HepG2 (cell line): Measurements from ENCODE around the gene SYVN1.

Experiments used
- NONO ChIP-seq, 2 experiments: fragments of 450-650 bp in 1 of 2; sonication (generic) in 1 of 2; formaldehyde crosslinking in 1 of 2; IDR thresholded peaks in 1 of 2; conservative IDR thresholded peaks in 1 of 2; 2 replicates each; pipeline versions ENCODE4 v1.6.1 to v1.8.0; 2017 to 2022; ENCODE audit warnings: mild to moderate bottlenecking in 1 of 2, missing genetic modification reagents in 1 of 2, moderate library complexity in 1 of 2
- ZBTB20 ChIP-seq: sonication (generic); formaldehyde crosslinking; IDR thresholded peaks from 2 replicates; pipeline ENCODE4 v1.8.1; 2023; ENCODE audit warnings: missing genetic modification reagents, low read depth, mild to moderate bottlenecking, borderline replicate concordance

DNA sequence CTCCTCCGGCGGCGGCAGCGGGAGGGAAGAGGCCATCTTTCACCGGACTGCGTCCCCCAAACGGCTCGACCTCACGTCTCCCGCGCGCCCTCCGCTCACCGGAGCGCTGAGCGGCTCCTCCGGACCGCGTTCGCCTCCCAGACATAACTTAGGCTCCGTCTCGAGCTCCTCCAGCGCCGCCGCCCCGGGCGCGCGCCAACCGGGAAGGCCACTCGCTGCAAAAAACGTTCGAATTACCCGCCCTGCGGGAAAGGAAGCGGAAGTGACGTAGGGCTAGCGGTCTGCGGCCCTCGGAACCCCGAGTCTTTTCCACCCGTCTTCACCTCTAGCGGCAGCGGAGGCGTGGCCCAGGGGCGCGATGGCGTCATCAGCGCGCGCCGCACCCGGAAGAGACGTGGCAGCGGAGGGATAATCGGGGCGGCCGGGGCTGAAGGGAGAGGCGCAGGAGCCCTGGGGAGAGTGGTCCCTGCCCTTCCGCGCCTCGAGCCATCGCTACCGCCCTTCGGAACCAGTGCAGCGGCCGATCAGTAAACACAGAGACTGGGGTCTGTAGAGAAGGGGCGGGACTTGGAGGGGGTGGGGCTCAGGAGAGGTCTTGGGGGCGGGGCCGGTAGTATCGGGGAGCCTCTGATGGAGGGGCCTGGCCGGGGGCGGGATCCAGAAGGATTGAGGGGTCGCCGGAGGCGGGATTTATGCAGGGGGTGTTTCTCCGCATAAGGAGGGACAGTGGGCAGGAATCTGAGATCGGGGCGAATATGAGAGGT is 50.3 kb downstream of the SYVN1 start, which contains the start of the genes CDCA5 and ZFPL1:
- TF ChIP-seq NONO (IDR thresholded peaks at IDR 0.05): no peak
- TF ChIP-seq NONO (CRISPR knock-in tag; conservative IDR thresholded peaks at IDR 0.05): peak; percentile 93
- TF ChIP-seq ZBTB20 (CRISPR knock-in tag): no peak
